ENCODE data around the gene SORCS2.

SORCS2 gene

DNA sequence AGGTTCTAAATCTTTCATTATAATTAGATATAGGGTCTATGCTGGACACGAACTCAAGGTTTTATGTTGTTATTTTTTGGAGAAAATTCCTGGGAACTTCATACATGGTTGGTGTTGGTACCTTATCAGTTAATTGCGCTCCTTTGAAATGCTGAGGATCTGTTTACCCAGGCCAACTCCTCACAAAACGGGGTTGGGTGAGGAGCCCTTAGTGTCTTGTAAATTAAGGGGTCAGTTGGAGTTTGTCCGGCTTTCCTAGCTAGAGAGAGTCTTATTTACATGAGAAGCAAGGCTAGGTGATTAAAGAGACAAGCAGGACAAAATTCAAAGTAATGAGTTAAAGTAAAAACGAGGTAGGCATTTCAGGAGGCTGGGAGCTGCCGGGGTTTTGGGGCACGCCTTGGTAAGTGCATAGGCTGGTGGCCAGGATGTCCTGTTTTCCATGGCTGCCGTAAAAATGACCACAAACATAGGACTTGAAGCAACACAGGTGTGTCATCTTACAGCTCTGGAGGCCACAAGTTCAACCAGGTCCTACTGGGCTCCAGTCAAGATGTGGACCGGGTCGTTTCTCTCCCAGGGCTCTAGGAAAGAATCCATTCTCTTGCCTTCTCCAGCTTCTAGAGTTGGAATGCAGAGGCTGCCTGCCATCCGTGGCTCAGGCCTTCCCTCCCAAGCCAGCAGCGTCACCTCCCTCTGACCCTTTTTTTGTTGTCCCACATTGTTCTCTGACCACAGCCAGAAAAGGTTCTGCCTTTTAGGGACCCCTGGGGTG, 222.6 kb downstream of the SORCS2 start:
- TF ChIP-seq, protein P1, sequence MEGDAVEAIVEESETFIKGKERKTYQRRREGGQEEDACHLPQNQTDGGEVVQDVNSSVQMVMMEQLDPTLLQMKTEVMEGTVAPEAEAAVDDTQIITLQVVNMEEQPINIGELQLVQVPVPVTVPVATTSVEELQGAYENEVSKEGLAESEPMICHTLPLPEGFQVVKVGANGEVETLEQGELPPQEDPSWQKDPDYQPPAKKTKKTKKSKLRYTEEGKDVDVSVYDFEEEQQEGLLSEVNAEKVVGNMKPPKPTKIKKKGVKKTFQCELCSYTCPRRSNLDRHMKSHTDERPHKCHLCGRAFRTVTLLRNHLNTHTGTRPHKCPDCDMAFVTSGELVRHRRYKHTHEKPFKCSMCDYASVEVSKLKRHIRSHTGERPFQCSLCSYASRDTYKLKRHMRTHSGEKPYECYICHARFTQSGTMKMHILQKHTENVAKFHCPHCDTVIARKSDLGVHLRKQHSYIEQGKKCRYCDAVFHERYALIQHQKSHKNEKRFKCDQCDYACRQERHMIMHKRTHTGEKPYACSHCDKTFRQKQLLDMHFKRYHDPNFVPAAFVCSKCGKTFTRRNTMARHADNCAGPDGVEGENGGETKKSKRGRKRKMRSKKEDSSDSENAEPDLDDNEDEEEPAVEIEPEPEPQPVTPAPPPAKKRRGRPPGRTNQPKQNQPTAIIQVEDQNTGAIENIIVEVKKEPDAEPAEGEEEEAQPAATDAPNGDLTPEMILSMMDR (IDR thresholded peaks at IDR 0.05; ENCODE audit: low read depth, low read length), result no peak
- no peak overlapping the region for H3K4me3 ChIP-seq (replicated peaks in 1 of 2; ENCODE audit: low read depth in 2 of 2, low read length in 2 of 2)
- DNase-seq (ENCODE audit: low read depth in 2 of 2), result no peak

DNA sequence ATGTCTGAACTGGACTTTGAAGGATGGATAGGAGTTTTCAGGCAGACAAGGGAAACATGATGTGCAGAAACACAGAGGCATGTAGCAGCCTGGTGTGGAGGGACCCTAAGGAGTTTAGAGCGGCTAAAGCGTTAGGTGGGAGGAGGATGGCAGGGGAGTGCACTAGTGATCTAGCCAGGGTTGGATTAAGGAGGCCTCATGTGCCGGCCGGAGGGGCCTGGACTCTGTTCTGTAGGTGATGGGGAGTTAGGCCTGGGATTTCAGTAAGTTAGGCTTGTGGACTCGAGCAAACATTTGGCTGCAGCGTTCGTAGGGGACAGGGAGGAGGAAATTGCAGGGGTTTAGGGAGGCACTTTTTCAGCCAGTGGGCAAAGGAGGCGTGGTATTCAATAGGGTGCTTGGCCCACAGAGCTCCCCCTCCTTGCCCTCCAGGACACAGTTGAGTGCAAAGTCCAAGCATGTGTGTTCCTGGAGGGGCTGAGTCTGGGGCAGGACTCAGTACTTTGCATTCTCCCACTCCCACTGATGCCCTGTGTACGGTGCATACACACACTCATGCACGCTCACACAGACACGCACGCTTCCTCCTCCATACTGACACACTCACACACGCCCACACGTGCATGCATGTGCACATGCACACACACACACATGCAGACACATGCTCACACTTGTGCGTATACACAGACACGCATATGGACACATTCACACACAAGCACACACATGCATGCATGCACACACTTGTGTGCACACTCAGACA, 223.8 kb downstream of the SORCS2 start:
- DNase-seq (ENCODE audit: low read depth in 2 of 2), result no peak
- TF ChIP-seq, protein P1 (IDR thresholded peaks at IDR 0.05; ENCODE audit: low read depth, low read length), result no peak
- no peak overlapping the region for H3K4me3 ChIP-seq (replicated peaks in 1 of 2; ENCODE audit: low read depth in 2 of 2, low read length in 2 of 2)

DNA sequence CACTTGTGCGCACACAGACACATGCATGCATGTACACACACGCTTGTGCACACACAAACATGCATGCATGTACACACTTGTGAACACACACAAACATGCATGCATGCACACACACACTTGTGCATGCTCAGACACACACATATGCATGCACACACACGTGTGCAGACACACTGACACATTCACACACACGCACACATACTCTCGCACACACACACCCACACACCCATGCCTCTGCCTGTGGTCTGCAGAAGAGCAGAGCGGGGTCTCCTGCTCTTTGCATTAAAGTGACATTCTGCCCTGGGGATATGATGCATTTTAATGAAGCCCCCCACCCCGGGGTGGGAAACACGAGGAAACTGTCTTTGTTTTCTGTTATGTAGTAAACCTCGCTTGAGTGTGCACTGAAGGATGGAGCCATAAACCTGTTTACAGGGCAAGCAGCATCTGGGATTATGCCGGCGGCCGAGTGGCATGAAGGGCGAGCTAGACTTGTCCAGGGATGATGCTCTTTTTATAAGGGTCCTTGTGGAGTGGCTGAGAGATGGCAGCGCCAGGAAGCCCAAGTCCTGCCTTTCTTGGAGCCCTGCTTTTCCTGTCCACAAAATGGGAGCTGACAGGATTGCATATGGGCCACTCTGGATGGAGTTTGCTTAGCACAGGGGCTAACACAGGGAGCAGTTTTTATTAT, 224.6 kb downstream of the SORCS2 start:
- no peak overlapping the region for H3K4me3 ChIP-seq (replicated peaks in 1 of 2; ENCODE audit: low read depth in 2 of 2, low read length in 2 of 2)
- no peak for DNase-seq (ENCODE audit: low read depth in 2 of 2)
- TF ChIP-seq, protein P1 (IDR thresholded peaks at IDR 0.05; ENCODE audit: low read depth, low read length), result no peak

DNA sequence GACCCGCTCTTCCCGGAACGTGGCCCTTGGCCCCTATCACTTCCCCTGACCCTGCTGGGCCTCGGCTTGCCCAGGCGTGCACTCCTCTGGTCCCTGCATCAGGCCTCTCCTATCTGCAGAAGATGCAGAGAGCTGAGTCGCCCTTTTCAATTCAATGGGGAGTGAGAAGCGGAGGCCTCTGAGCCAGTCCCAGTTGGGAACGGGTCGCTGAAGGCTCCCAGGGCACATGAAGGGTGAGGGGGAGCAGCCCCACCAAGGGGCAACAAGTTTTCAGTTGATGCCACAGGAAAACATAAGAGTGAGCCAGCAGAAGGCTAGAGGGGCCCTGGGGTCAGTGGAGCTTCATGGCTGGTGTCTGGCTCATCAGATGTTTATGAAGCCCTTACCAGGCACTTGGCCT, 225.3 kb downstream of the SORCS2 start:
- H3K4me3 ChIP-seq (replicated peaks in 1 of 2; ENCODE audit: low read depth in 2 of 2, low read length in 2 of 2), result no peak overlapping the region
- TF ChIP-seq, protein P1 (IDR thresholded peaks at IDR 0.05; ENCODE audit: low read depth, low read length), result no peak
- no peak for DNase-seq (ENCODE audit: low read depth in 2 of 2)

DNA sequence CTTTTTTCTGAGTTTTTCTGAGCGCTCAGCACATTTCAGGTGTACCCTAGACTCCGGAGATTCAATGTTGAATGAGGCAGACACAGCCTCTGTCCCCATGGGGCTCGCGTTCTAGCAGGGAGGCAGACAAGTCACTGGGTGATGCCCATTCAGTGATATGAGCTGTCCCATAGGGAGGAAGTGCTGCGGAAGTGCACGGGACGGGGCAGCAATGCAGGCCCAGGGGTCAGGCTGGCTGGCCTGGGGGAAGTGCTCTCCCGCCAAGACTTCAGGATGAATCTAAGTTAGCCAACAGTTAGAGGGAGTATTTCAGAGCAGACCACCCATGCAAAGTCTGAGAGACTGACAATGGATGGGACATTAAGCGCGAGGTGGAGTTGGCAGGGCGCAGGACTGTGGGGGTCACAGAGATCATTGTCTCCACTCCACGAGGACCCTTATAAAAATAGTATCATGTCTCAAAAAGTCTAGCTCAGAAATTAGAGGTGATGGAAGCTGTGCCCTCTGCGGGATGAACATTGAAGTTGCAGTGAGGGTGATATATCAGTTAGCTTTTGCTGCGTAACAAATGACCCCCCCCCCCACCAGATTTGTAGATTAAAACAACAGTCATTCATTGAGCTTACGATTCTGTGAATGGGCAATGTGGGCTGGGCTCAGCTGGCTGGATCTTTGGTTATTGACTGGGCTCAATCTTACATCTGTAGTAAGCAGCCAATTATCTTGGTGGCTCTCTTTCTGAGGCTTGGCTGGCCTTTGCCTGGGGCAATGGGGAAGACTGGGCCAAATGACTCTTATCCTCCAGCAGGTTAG, 226.0 kb downstream of the SORCS2 start:
- no peak overlapping the region for H3K4me3 ChIP-seq (replicated peaks in 1 of 2; ENCODE audit: low read depth in 2 of 2, low read length in 2 of 2)
- TF ChIP-seq, protein P1 (IDR thresholded peaks at IDR 0.05; ENCODE audit: low read depth, low read length), result no peak
- no peak for DNase-seq (ENCODE audit: low read depth in 2 of 2)

DNA sequence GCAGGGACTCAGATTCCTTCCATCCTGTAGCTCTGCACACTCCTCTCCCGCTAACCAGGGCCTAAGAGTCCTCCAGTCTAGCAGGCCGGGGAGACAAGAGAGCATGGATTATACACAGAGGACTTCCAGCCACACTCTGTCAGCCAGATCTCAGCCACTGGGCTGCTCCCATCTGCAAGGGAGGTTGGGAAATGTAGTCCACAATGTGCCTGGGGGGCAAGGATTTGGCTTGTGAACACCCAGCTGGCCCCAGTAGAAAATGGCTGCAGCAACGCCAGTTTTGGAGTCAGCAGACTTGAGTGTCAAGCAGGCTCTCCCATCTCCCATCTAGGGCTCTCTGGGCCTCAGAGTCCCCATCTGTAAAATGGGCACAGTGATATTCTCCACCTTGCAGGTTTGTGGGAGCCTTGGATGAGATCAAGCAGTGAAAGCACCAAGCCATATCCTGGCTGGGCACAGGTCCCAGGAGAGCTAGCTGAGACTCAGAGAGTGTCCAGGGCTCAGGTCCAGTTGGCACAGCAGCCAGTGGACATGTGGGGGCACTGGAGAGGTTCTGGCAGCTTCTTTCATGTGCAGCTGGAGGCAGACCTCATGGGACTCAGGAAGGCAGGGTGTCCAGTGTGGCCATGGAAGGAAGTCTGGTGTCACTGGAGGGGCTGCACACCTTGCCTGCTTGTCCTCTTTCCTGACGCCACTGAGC, 227.8 kb downstream of the SORCS2 start:
- no peak overlapping the region for H3K4me3 ChIP-seq (replicated peaks in 1 of 2; ENCODE audit: low read depth in 2 of 2, low read length in 2 of 2)
- DNase-seq (ENCODE audit: low read depth in 2 of 2), result no peak
- TF ChIP-seq, protein P1 (IDR thresholded peaks at IDR 0.05; ENCODE audit: low read depth, low read length), result no peak
